T-cell (primary cell): Measurements from ENCODE around the gene SSBP3. TPM values are rescaled to one million over a fixed set of nuclear protein-coding genes. Genes with fewer than 3 reads are reported as not detected.

ENCODE experiments used
- ATAC-seq, 4 experiments: fragments of 200-7000 bp in 3 of 4; fragments of 150-1000 bp in 1 of 4; cut with Tn5 transposase; replicated peaks in 1 of 4; 1 replicate in 3 of 4; 2 replicates in 1 of 4; pipeline ENCODE4 v1.10.0; 2021; ENCODE audit warnings: moderate library complexity in 3 of 4, mild to moderate bottlenecking in 2 of 4, moderate number of reproducible peaks in 1 of 4
- CTCF ChIA-PET, 2 donors: fragments of 300-600 bp; sonication (Branson Sonifier 250); formaldehyde crosslinking; loops; one replicate each; lab custom pipeline; 2022; ENCODE audit warnings: antibody characterized with exemption in 2 of 2; lab: Charles Lee
- POLR2A ChIA-PET, 2 donors: fragments of 300-600 bp; sonication (Branson Sonifier 250); formaldehyde crosslinking; loops; one replicate each; lab custom pipeline; 2022; ENCODE audit warnings: antibody characterized with exemption in 2 of 2; lab: Charles Lee
- DNase-seq, 35 experiments: peaks; one replicate each; pipeline versions ENCODE4 v3.0.0 to v3.0.0-alpha.2; 2013 to 2023
- H3K27ac ChIP-seq: one replicate; pipeline ENCODE4 v1.5.1; 2013; ENCODE audit warnings: low read length
- H3K27me3 ChIP-seq, 2 experiments: replicated peaks in 1 of 2; 1 replicate in 1 of 2; 2 replicates in 1 of 2; pipeline versions ENCODE4 v1.6.1 to v1.7.0; 2013; ENCODE audit warnings: low read length in 1 of 2, mixed read lengths in 1 of 2; ENCODE audit not compliant: control insufficient read depth in 2 of 2, insufficient read depth in 2 of 2; ENCODE audit errors: extremely low read depth in 1 of 2
- H3K36me3 ChIP-seq, 2 donors: 1 replicate in 1 of 2; 2 replicates in 1 of 2; pipeline versions ENCODE4 v1.6.1 to v1.7.0; 2013; ENCODE audit warnings: low read length in 1 of 2; ENCODE audit not compliant: control insufficient read depth in 2 of 2, insufficient read depth in 1 of 2; ENCODE audit errors: extremely low read depth in 1 of 2
- H3K4me1 ChIP-seq, 2 experiments: 1 replicate in 1 of 2; 2 replicates in 1 of 2; pipeline versions ENCODE4 v1.6.1 to v1.7.0; 2013; ENCODE audit warnings: low read length in 2 of 2, mixed read lengths in 1 of 2; ENCODE audit not compliant: insufficient read depth in 2 of 2, control insufficient read depth in 1 of 2; ENCODE audit errors: extremely low read depth in 1 of 2
- H3K4me3 ChIP-seq, 2 donors: 1 replicate in 1 of 2; 2 replicates in 1 of 2; pipeline versions ENCODE4 v1.5.1 to v1.7.0; 2013; ENCODE audit warnings: mild to moderate bottlenecking in 2 of 2, low read length in 1 of 2, moderate library complexity in 1 of 2; ENCODE audit not compliant: control insufficient read depth in 1 of 2; ENCODE audit errors: extremely low read depth in 1 of 2
- H3K9me3 ChIP-seq: 2 replicates; pipeline ENCODE4 v1.7.0; 2013
- H3K27ac Mint-ChIP-seq, 2 donors: one replicate each; pipeline ENCODE4 v1.8.0; 2020 to 2021; ENCODE audit warnings: mild to moderate bottlenecking in 2 of 2, mixed read lengths in 2 of 2
- H3K27me3 Mint-ChIP-seq, 2 donors: one replicate each; pipeline ENCODE4 v1.8.0; 2021 to 2022; ENCODE audit warnings: mixed read lengths in 2 of 2
- H3K36me3 Mint-ChIP-seq: one replicate; pipeline ENCODE4 v1.8.0; 2021; ENCODE audit warnings: mixed read lengths
- H3K4me1 Mint-ChIP-seq, 3 donors: one replicate each; pipeline ENCODE4 v1.8.0; 2020 to 2022; ENCODE audit warnings: mixed read lengths in 3 of 3, mild to moderate bottlenecking in 1 of 3
- H3K4me3 Mint-ChIP-seq, 3 donors: one replicate each; pipeline ENCODE4 v1.8.0; 2020 to 2022; ENCODE audit warnings: mild to moderate bottlenecking in 3 of 3, mixed read lengths in 3 of 3, moderate library complexity in 3 of 3
- H3K9me3 Mint-ChIP-seq, 3 donors: one replicate each; pipeline ENCODE4 v1.8.0; 2020 to 2022; ENCODE audit warnings: mixed read lengths in 3 of 3
- WGBS: methylation state at CpG from one replicate; pipeline ENCODE4 v1.1.5; 2013; ENCODE audit warnings: missing lambda C conversion rate; ENCODE audit not compliant: insufficient coverage; 5-methylcytosine and 5-hydroxymethylcytosine counted together
- total RNA-seq, 35 experiments: library from RNA in 6 of 35; stranded (reverse) in 6 of 35; fragments of 120-200 nt in 1 of 35; gene quantifications; one replicate each; pipeline versions ENCODE4 v1.2.1 to v1.2.4 and lab custom pipeline; 2013 to 2026

The SSBP3 gene
- total RNA-seq, 5 donors from 2014 or later (not counting 1 experiment from before 2014, with no cell fraction given) = 51.5 to 84.5 (median 69.2) TPM

DNA sequence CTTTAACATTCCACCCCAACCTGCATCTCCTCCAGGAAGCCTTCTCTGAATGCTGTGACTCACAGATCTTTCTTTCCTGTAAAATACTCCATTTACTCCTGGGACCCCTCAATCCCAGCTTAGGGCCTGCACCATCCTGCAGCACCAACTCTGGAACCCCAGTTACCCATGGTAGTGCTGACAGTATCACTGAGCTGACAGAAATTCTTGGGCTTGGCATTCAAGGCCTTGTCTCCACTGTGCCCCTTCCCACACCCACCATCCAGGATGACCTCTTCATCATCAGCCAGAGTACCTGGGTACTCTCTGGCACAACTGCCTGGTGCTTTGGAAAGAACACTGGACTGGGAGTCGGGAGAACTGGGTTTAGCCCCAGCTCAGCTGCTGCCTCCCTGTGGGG is 214.7 kb downstream of the SSBP3 start:
- H3K27me3 Mint-ChIP-seq = no peaks in the 10 kb centered on the region
- Histone ChIP-seq H3K27me3 (no peaks in the 10 kb centered on the region), H3K36me3 (peaks cover 0 to 38% of the 10 kb centered on the region in 2 donors), H3K4me1 (no peaks in the 10 kb centered on the region), H3K27ac (no peak overlapping the region), H3K4me3 (no peak overlapping the region), H3K9me3 (no peaks in the 10 kb centered on the region)
- CTCF ChIA-PET = no interaction called here
- no peaks in the 10 kb centered on the region for H3K4me1 Mint-ChIP-seq
- 86% methylated on average over 1 of the region's 1 CpG for WGBS
- no peaks in the 10 kb centered on the region for H3K9me3 Mint-ChIP-seq
- DNase-seq = no peak
- POLR2A ChIA-PET = no interaction called here
- H3K4me3 Mint-ChIP-seq = no peak overlapping the region
- H3K36me3 Mint-ChIP-seq = peaks cover 49% of the 10 kb centered on the region
- no peak for ATAC-seq
- H3K27ac Mint-ChIP-seq = no peak overlapping the region

DNA sequence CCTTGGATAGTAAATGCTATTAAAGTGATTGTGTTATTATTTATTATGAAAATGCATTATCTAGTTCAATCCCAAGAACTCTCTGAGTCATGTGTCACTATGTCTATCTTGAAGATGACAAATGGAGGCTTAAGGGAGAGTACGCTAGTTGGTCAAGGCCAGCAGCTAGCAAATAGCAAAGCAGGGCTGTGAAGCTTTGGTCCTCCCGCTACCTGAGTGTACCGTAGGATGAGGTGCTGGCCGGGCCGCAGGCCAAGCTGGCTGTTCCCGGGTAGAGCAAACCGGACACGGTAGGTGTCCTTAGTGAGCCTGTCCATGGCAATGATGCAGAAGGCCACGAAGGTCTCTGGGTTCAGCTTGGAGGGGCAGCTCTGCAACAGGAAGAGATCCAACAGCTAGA is 215.7 kb downstream of the SSBP3 start:
- H3K9me3 Mint-ChIP-seq = no peaks in the 10 kb centered on the region
- no peak overlapping the region for H3K27ac Mint-ChIP-seq

DNA sequence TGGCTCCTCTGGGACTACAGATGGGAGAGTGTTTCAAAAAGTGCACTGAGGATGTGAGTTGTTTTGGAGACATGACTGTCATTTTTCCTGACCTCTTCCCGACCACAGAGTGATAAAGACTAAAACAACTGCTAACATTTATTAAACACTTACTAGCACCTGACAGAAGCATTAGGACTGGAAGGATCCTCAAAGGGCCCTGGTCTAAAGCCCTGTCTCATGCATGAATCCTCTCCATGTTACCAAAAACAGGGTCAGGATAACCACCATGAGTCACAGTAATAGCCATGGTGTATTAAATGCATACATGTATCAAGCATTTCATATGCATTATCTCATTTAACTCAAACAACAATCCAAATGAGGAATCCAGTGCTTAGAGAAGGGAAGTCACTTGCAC is 217.9 kb downstream of the SSBP3 start:
- POLR2A ChIA-PET = no interaction called here
- peaks cover 8 to 20% of the 10 kb centered on the region in 2 donors for H3K36me3 ChIP-seq
- CTCF ChIA-PET = no interaction called here

More for the DNA sequence above, 215.7 kb downstream of the SSBP3 start:
- WGBS = 97% methylated on average over 9 of the region's 9 CpGs
- Mint-ChIP-seq H3K36me3 (peaks cover 52% of the 10 kb centered on the region), H3K4me3 (no peak overlapping the region), H3K4me1 (no peaks in the 10 kb centered on the region), H3K27me3 (no peaks in the 10 kb centered on the region)
- ATAC-seq (no peak), DNase-seq (no peak)
- Histone ChIP-seq H3K27ac (no peak overlapping the region), H3K4me1 (no peaks in the 10 kb centered on the region), H3K36me3 (peaks cover 2 to 31% of the 10 kb centered on the region in 2 donors), H3K27me3 (no peaks in the 10 kb centered on the region), H3K4me3 (no peak overlapping the region), H3K9me3 (no peaks in the 10 kb centered on the region)
- POLR2A ChIA-PET = no interaction called here
- CTCF ChIA-PET = no interaction called here

DNA sequence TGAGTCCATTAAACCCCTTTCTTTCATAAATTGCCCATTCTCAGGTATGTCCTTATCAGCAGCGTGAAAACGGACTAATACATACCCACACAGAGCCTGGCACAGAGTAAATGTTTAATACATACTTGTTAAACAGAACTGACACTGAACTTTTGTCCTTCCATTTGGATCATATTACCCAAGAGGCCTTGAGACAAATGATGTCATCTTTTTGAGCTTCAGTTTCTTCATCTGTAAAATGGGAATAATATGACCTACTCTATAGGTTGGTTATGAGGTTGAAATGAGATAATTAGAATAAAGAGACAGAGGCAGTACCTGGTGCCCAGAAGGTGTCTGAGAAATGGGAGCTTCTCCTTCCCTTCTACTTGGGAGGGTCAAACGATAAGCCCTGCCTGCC is 220.1 kb downstream of the SSBP3 start:
- peaks cover 43% of the 10 kb centered on the region for H3K36me3 Mint-ChIP-seq

More for the DNA sequence above, 217.9 kb downstream of the SSBP3 start:
- no CpG with 5 or more reads among the region's 1 CpG for WGBS
- no peak overlapping the region for H3K4me3 Mint-ChIP-seq
- Histone ChIP-seq H3K27ac (no peak overlapping the region), H3K27me3 (no peaks in the 10 kb centered on the region), H3K4me3 (no peak overlapping the region), H3K4me1 (no peaks in the 10 kb centered on the region), H3K9me3 (no peaks in the 10 kb centered on the region)
- peaks cover 52% of the 10 kb centered on the region for H3K36me3 Mint-ChIP-seq
- ATAC-seq = no peak
- DNase-seq = no peak
- H3K27me3 Mint-ChIP-seq = no peaks in the 10 kb centered on the region
- H3K9me3 Mint-ChIP-seq = no peaks in the 10 kb centered on the region
- no peaks in the 10 kb centered on the region for H3K4me1 Mint-ChIP-seq
- H3K27ac Mint-ChIP-seq = no peak overlapping the region

DNA sequence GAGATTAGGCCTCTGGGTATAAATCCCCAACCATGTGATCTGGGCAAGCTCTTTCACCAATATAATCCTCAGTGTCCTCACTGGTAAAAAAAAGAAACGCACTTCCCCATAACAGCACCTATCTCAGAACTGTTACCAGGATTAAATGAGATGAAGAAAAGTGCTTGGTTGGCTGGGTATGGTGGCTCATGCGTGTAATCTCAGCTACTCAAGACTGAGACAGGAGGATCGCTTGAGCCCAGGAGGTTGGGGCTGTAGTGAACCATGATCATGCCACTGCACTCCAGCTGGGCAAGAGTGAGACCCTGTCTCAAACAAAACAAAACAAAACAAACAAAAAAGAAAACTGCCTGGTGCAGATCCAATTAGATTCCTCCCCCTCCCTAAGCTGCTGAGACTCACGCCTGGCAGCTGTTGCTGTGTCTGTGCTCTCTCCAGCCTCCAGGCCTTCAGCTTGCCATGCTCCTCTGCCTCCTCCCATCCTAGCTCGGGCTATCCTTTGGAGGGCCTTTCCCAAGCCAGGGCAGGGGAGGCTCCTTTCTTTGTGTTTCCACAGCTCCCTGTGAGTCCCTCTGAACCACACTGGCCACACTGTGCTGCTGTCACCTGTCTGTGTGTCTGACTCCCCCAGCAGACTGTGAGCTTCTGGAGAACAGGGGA is 225.4 kb downstream of the SSBP3 start:
- Histone ChIP-seq H3K27me3 (no peaks in the 10 kb centered on the region), H3K4me3 (no peak overlapping the region), H3K27ac (no peak overlapping the region), H3K36me3 (peaks cover 11 to 15% of the 10 kb centered on the region in 2 donors), H3K4me1 (no peaks in the 10 kb centered on the region), H3K9me3 (no peaks in the 10 kb centered on the region)
- CTCF ChIA-PET = interaction anchor here in 1 of 2 donors (1.2 kb wide), 1 partner anchor 308 kb away, joined by 3 read pairs; no protein-coding TSS in a partner anchor
- Mint-ChIP-seq H3K36me3 (peaks cover 23% of the 10 kb centered on the region), H3K9me3 (no peaks in the 10 kb centered on the region), H3K27ac (no peak overlapping the region), H3K4me1 (no peaks in the 10 kb centered on the region), H3K27me3 (no peaks in the 10 kb centered on the region), H3K4me3 (no peak overlapping the region)
- POLR2A ChIA-PET = no interaction called here
- DNase-seq (no peak), ATAC-seq (no peak)
- WGBS = 94% methylated on average over 2 of the region's 5 CpGs

More for the DNA sequence above, 220.1 kb downstream of the SSBP3 start:
- Histone ChIP-seq H3K4me3 (no peak overlapping the region), H3K4me1 (no peaks in the 10 kb centered on the region), H3K9me3 (no peaks in the 10 kb centered on the region), H3K27me3 (no peaks in the 10 kb centered on the region), H3K27ac (no peak overlapping the region), H3K36me3 (peaks cover 8 to 15% of the 10 kb centered on the region in 2 donors)
- Mint-ChIP-seq H3K9me3 (no peaks in the 10 kb centered on the region), H3K27ac (no peak overlapping the region), H3K4me3 (no peak overlapping the region), H3K4me1 (no peaks in the 10 kb centered on the region), H3K27me3 (no peaks in the 10 kb centered on the region)
- ChIA-PET CTCF (interaction anchor here in 1 of 2 donors (0.6 kb wide), 1 partner anchor 188 kb away, joined by 4 read pairs; no protein-coding TSS in a partner anchor), POLR2A (no interaction called here)
- DNase-seq = no peak
- ATAC-seq = no peak
- WGBS = no CpG with 5 or more reads among the region's 3 CpGs

DNA sequence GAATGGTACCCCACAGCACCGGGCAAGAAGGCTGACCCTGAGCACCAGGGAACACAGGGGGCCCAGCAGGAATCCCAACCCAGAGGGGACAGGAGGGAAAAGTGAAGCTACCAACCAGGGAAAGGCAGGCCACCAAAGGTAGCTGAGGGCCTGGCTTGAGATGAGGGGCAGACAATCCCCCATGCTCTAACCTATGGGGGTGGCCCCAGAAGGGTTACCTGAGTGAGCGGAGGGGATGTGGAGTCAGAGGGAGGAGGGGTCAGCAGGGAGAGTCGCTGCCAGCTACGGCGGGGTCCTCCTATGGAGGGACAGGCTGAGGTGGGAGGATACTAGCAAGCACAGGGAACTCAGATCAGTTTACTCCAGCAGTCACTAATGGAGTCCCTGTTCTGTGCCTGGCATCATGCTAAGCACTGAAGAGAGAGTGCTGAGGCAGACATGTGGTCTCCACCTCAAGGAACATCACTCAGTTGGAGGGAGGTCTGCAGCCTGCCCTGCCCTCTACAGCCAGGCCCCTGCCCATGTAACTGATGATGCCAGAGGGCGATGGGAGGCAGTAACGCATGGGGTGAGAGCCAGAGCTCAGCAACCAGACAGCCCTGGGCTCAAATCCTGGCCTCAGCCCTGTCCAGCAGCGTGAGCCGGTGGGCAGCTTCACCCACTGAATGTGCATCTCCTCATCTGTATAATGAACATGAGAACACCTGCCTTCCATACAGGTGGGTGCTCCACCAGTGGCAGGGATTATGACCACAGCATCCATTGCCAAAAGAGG is 227.7 kb downstream of the SSBP3 start:
- no peaks in the 10 kb centered on the region for H3K9me3 Mint-ChIP-seq
- ATAC-seq (no peak), DNase-seq (no peak)
- peaks cover 12% of the 10 kb centered on the region for H3K36me3 Mint-ChIP-seq
- H3K4me3 Mint-ChIP-seq = no peak overlapping the region
- CTCF ChIA-PET = no interaction called here
- 90% methylated on average over 9 of the region's 9 CpGs for WGBS
- Histone ChIP-seq H3K36me3 (peaks cover 7 to 15% of the 10 kb centered on the region in 2 donors), H3K9me3 (no peaks in the 10 kb centered on the region), H3K4me1 (no peaks in the 10 kb centered on the region), H3K27ac (no peak overlapping the region), H3K27me3 (no peaks in the 10 kb centered on the region), H3K4me3 (no peak overlapping the region)
- no peak overlapping the region for H3K27ac Mint-ChIP-seq
- no peaks in the 10 kb centered on the region for H3K27me3 Mint-ChIP-seq
- H3K4me1 Mint-ChIP-seq = no peaks in the 10 kb centered on the region
- POLR2A ChIA-PET = no interaction called here
